ENCODE results near the gene KRT76.

DNA sequence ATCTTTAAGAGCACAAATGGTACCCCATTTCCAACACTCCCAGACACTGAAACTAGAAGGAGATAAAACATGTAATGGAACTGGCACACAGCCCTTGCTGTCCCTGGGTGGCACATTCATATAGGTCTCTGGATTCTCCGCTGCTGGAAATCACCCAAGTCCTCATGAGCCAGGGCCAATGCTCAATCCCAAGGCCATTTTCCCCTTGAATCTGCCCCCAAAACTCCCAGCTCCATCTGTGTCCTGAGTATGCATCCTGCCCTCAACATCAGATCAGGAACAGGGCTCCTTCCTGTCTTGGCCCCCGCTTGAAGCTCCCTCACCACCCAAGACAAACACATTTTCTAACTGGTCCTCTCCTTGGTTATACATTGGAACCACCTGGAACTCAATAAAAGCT lies 24.6 kb downstream of the KRT76 start:
- TF ChIP-seq EZH2 (IDR thresholded peaks at IDR 0.05; ENCODE audit: borderline replicate concordance, low read depth, low read length, severe bottlenecking): no peak
- TF ChIP-seq, protein P1, sequence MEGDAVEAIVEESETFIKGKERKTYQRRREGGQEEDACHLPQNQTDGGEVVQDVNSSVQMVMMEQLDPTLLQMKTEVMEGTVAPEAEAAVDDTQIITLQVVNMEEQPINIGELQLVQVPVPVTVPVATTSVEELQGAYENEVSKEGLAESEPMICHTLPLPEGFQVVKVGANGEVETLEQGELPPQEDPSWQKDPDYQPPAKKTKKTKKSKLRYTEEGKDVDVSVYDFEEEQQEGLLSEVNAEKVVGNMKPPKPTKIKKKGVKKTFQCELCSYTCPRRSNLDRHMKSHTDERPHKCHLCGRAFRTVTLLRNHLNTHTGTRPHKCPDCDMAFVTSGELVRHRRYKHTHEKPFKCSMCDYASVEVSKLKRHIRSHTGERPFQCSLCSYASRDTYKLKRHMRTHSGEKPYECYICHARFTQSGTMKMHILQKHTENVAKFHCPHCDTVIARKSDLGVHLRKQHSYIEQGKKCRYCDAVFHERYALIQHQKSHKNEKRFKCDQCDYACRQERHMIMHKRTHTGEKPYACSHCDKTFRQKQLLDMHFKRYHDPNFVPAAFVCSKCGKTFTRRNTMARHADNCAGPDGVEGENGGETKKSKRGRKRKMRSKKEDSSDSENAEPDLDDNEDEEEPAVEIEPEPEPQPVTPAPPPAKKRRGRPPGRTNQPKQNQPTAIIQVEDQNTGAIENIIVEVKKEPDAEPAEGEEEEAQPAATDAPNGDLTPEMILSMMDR (IDR thresholded peaks at IDR 0.05; ENCODE audit: borderline replicate concordance, extremely low read depth, low read length, poor library complexity, severe bottlenecking): no peak

All from DND-41 (cell line).